ENCODE data around the gene LRIG3. TPM values are rescaled to one million over a fixed set of nuclear protein-coding genes. Genes with fewer than 3 reads are reported as not detected.

Gene LRIG3
- total and polyA plus RNA-seq, 2 donors (not counting 1 experiment from before 2014, with no cell fraction given), result 37.1 to 118 TPM

DNA sequence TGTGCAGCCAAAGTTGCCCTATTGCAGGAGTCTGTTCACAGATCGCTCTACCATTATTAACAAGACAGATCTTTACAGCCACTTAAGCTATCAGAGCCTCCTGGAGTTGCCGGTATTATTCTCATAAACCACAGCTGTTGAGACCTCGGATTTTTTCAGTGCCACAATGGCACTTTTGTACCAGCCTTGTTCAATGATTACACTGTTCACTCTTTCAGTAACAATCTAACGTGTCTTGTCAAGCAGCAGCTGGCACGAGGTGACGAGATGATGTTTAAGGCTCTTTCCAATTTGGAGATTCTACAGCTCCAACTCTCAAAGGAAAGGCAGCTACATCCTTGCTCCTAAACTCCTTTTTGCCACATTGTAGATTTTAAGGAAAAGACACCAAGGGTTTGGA is 30.7 kb downstream of the LRIG3 start:
- peaks cover 5% of the 10 kb centered on the region for H3K36me3 ChIP-seq (ENCODE audit: control insufficient read depth, insufficient read depth, low read length)
- DNase-seq (ENCODE audit: low read depth in 2 of 2), result no peak
- H3K9ac ChIP-seq (ENCODE audit: insufficient read depth, low read length), result no peak overlapping the region
- H4K20me1 ChIP-seq (ENCODE audit: control insufficient read depth, extremely low read depth, insufficient read depth, low read length), result no peaks in the 10 kb centered on the region
- no peak overlapping the region for H3K4me3 ChIP-seq (replicated peaks in 1 of 4; ENCODE audit: control extremely low read depth in 1 of 4, insufficient read depth in 1 of 4, low read depth in 3 of 4, low read length in 4 of 4)
- H3K4me2 ChIP-seq (ENCODE audit: extremely low read depth, insufficient read depth, low read length), result no peak overlapping the region
- H3K79me2 ChIP-seq (ENCODE audit: control insufficient read depth, insufficient read depth, low read length), result peaks cover 2% of the 10 kb centered on the region
- no peaks in the 10 kb centered on the region for H3K9me3 ChIP-seq (ENCODE audit: control insufficient read depth, insufficient read depth, low read depth, low read length)
- H2AFZ ChIP-seq (ENCODE audit: low read length), result no peak overlapping the region
- H3K27me3 ChIP-seq (ENCODE audit: control insufficient read depth, insufficient read depth, low read length), result no peaks in the 10 kb centered on the region
- no peak for TF ChIP-seq EZH2 (IDR thresholded peaks at IDR 0.05; ENCODE audit: low read length, missing control alignments)
- TF ChIP-seq, protein P1, sequence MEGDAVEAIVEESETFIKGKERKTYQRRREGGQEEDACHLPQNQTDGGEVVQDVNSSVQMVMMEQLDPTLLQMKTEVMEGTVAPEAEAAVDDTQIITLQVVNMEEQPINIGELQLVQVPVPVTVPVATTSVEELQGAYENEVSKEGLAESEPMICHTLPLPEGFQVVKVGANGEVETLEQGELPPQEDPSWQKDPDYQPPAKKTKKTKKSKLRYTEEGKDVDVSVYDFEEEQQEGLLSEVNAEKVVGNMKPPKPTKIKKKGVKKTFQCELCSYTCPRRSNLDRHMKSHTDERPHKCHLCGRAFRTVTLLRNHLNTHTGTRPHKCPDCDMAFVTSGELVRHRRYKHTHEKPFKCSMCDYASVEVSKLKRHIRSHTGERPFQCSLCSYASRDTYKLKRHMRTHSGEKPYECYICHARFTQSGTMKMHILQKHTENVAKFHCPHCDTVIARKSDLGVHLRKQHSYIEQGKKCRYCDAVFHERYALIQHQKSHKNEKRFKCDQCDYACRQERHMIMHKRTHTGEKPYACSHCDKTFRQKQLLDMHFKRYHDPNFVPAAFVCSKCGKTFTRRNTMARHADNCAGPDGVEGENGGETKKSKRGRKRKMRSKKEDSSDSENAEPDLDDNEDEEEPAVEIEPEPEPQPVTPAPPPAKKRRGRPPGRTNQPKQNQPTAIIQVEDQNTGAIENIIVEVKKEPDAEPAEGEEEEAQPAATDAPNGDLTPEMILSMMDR (conservative IDR thresholded peaks at IDR 0.05 in 1 of 2, IDR thresholded peaks at IDR 0.05 in 1 of 2; ENCODE audit: low read depth in 1 of 2, low read length in 2 of 2), result no peak
- no peak overlapping the region for H3K27ac ChIP-seq (ENCODE audit: insufficient read depth, low read length)
- peaks cover 2% of the 10 kb centered on the region for H3K4me1 ChIP-seq (ENCODE audit: control insufficient read depth, extremely low read depth, insufficient read depth, low read length)

DNA sequence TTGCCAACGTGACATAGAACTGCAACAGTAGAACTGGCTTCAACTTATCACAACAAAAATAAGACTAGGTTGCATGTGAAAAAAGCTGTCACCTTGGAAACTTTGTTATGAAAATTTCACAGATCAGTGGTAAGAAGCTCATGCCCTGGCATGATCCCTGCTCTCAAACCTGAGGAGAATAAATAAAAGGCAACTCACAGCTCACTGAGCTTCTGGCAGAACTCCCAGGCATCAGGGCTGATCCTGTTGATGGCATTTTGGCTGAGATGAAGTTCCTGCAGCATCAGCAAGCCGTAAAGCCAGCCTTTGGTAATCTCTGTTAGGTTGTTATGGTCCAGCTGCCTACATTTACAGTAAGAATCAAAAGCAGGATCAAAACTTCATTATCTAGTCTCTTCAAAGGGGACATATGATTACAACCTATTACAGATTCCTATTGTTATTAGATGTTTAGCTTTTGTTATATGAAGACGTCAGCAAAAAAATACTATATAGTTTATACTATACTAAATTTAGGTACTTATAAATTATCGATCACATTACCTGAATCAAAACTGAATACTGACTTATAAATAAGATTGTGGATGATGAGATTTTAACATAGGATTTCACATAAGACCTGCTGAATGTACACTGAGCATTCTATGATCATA is 32.0 kb downstream of the LRIG3 start:
- Histone ChIP-seq H4K20me1 (ENCODE audit: control insufficient read depth, extremely low read depth, insufficient read depth, low read length) (no peaks in the 10 kb centered on the region), H3K27ac (ENCODE audit: insufficient read depth, low read length) (no peak overlapping the region), H3K9ac (ENCODE audit: insufficient read depth, low read length) (no peak overlapping the region), H3K4me3 (replicated peaks in 1 of 4; ENCODE audit: control extremely low read depth in 1 of 4, insufficient read depth in 1 of 4, low read depth in 3 of 4, low read length in 4 of 4) (no peak overlapping the region), H3K36me3 (ENCODE audit: control insufficient read depth, insufficient read depth, low read length) (peaks cover 6% of the 10 kb centered on the region), H3K4me1 (ENCODE audit: control insufficient read depth, extremely low read depth, insufficient read depth, low read length) (peaks cover 2% of the 10 kb centered on the region), H3K79me2 (ENCODE audit: control insufficient read depth, insufficient read depth, low read length) (peaks cover 2% of the 10 kb centered on the region), H3K9me3 (ENCODE audit: control insufficient read depth, insufficient read depth, low read depth, low read length) (no peaks in the 10 kb centered on the region), H3K4me2 (ENCODE audit: extremely low read depth, insufficient read depth, low read length) (no peak overlapping the region), H2AFZ (ENCODE audit: low read length) (no peak overlapping the region), H3K27me3 (ENCODE audit: control insufficient read depth, insufficient read depth, low read length) (no peaks in the 10 kb centered on the region)
- TF ChIP-seq, protein P1 (conservative IDR thresholded peaks at IDR 0.05 in 1 of 2, IDR thresholded peaks at IDR 0.05 in 1 of 2; ENCODE audit: low read depth in 1 of 2, low read length in 2 of 2), result no peak
- no peak for TF ChIP-seq EZH2 (IDR thresholded peaks at IDR 0.05; ENCODE audit: low read length, missing control alignments)
- DNase-seq (ENCODE audit: low read depth in 2 of 2), result peak; percentile 80 to 84

DNA sequence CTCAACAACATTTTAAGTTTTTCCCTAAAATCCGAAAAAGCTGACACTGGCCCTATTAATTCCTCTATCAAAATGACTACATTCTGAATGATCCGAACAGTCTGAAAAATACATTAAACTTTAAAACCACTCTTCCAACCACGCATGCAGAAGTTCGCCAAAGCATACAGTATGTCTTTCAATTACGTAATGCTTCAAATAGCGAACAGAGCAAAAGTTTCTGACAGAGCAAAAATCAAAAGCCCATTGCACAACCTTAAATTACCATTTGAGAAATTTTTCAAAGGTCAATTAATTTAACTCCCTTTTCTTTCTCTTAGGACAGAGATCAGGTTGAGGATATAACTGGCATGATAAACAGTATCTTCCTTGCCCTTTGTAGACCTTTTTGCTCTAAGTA is 33.2 kb downstream of the LRIG3 start:
- Histone ChIP-seq H3K27ac (ENCODE audit: insufficient read depth, low read length) (no peak overlapping the region), H3K36me3 (ENCODE audit: control insufficient read depth, insufficient read depth, low read length) (peaks cover 10% of the 10 kb centered on the region), H4K20me1 (ENCODE audit: control insufficient read depth, extremely low read depth, insufficient read depth, low read length) (no peaks in the 10 kb centered on the region), H3K79me2 (ENCODE audit: control insufficient read depth, insufficient read depth, low read length) (peaks cover 2% of the 10 kb centered on the region), H2AFZ (ENCODE audit: low read length) (no peak overlapping the region), H3K27me3 (ENCODE audit: control insufficient read depth, insufficient read depth, low read length) (no peaks in the 10 kb centered on the region), H3K4me2 (ENCODE audit: extremely low read depth, insufficient read depth, low read length) (no peak overlapping the region), H3K4me1 (ENCODE audit: control insufficient read depth, extremely low read depth, insufficient read depth, low read length) (peaks cover 2% of the 10 kb centered on the region), H3K9me3 (ENCODE audit: control insufficient read depth, insufficient read depth, low read depth, low read length) (no peaks in the 10 kb centered on the region), H3K4me3 (replicated peaks in 1 of 4; ENCODE audit: control extremely low read depth in 1 of 4, insufficient read depth in 1 of 4, low read depth in 3 of 4, low read length in 4 of 4) (no peak overlapping the region), H3K9ac (ENCODE audit: insufficient read depth, low read length) (no peak overlapping the region)
- no peak for DNase-seq (ENCODE audit: low read depth in 2 of 2)
- TF ChIP-seq, protein P1 (conservative IDR thresholded peaks at IDR 0.05 in 1 of 2, IDR thresholded peaks at IDR 0.05 in 1 of 2; ENCODE audit: low read depth in 1 of 2, low read length in 2 of 2), result no peak
- no peak for TF ChIP-seq EZH2 (IDR thresholded peaks at IDR 0.05; ENCODE audit: low read length, missing control alignments)
